GM23248 (cell line): ENCODE measurements around the gene ACACB. TPM values are rescaled to one million over a fixed set of nuclear protein-coding genes. Genes with fewer than 3 reads are reported as not detected.

Experiments used
- DNase-seq: peaks from one replicate; pipeline ENCODE4 v3.0.0-alpha.2; 2015
- H2AFZ ChIP-seq: fragments of 200-600 bp; sonication (generic); 2 replicates; pipeline ENCODE4 v1.6.1; 2016; ENCODE audit warnings: antibody characterized with exemption
- H3F3A ChIP-seq: fragments of 200-600 bp; sonication (generic); 2 replicates; pipeline ENCODE4 v1.6.1; 2016; ENCODE audit warnings: mild to moderate bottlenecking, antibody characterized with exemption, mixed run types; ENCODE audit not compliant: insufficient read depth
- H3K27ac ChIP-seq: fragments of 200-600 bp; sonication (generic); 2 replicates; pipeline ENCODE4 v1.5.1; 2016; ENCODE audit warnings: mild to moderate bottlenecking
- H3K27me3 ChIP-seq: fragments of 200-600 bp; sonication (generic); replicated peaks from 2 replicates; pipeline ENCODE4 v1.6.1; 2016; ENCODE audit warnings: mild to moderate bottlenecking; ENCODE audit not compliant: insufficient read depth
- H3K36me3 ChIP-seq: fragments of 200-600 bp; sonication (generic); 2 replicates; pipeline ENCODE4 v1.6.1; 2016; ENCODE audit warnings: low read depth, mild to moderate bottlenecking
- H3K4me1 ChIP-seq: fragments of 200-600 bp; sonication (generic); 2 replicates; pipeline ENCODE4 v1.6.1; 2016; ENCODE audit warnings: mild to moderate bottlenecking; ENCODE audit not compliant: insufficient read depth
- H3K4me2 ChIP-seq: fragments of 200-600 bp; sonication (generic); one replicate; pipeline ENCODE4 v1.6.1; 2016; ENCODE audit warnings: mild to moderate bottlenecking; ENCODE audit not compliant: unreplicated experiment
- H3K4me3 ChIP-seq: fragments of 200-600 bp; sonication (generic); 2 replicates; pipeline ENCODE4 v1.5.1; 2016; ENCODE audit warnings: mild to moderate bottlenecking
- H3K79me2 ChIP-seq: fragments of 200-600 bp; sonication (generic); 2 replicates; pipeline ENCODE4 v1.6.1; 2016; ENCODE audit warnings: mild to moderate bottlenecking; ENCODE audit not compliant: insufficient read depth
- H3K9ac ChIP-seq: fragments of 200-600 bp; sonication (generic); 2 replicates; pipeline ENCODE4 v1.6.1; 2016; ENCODE audit warnings: mild to moderate bottlenecking
- H3K9me2 ChIP-seq: fragments of 200-600 bp; sonication (generic); 2 replicates; pipeline ENCODE4 v1.6.1; 2016; ENCODE audit warnings: mixed run types, mild to moderate bottlenecking, moderate library complexity; ENCODE audit not compliant: insufficient read depth
- H3K9me3 ChIP-seq: fragments of 200-600 bp; sonication (generic); one replicate; pipeline ENCODE4 v1.6.1; 2017; ENCODE audit warnings: low read depth
- H4K20me1 ChIP-seq: fragments of 200-600 bp; sonication (generic); 2 replicates; pipeline ENCODE4 v1.6.0; 2016; ENCODE audit not compliant: insufficient read depth
- EZH2 ChIP-seq: fragments of 200-600 bp; sonication (generic); IDR thresholded peaks from 2 replicates; pipeline ENCODE4 v1.6.1; 2018; ENCODE audit warnings: antibody characterized with exemption, mild to moderate bottlenecking; ENCODE audit not compliant: insufficient read depth, poor library complexity, severe bottlenecking
- EZH2phosphoT487 ChIP-seq: fragments of 200-600 bp; sonication (generic); IDR thresholded peaks from 2 replicates; pipeline ENCODE4 v1.6.1; 2018; ENCODE audit warnings: antibody characterized with exemption, moderate library complexity, mild to moderate bottlenecking, low read depth; ENCODE audit not compliant: insufficient read depth
- WGBS, 2 experiments: methylation state at CpG; one replicate each; pipeline ENCODE4 v1.1.6; 2015 to 2017; ENCODE audit warnings: low lambda C conversion rate in 2 of 2, low coverage in 1 of 2; ENCODE audit errors: missing lambda C conversion rate in 2 of 2; 5-methylcytosine and 5-hydroxymethylcytosine counted together
- in situ Hi-C: fragments of 300-500 bp; cut with MboI; formaldehyde crosslinking; loops from 2 replicates; pipeline ENCODE4 v1.15.0; 2020
- polyA plus RNA-seq: library from polyadenylated mRNA; unstranded; fragments of >200 nt; fragmentation: Nextera tagmentation; extraction: Ambion mirVana; gene quantifications from 2 replicates; pipeline ENCODE4 v1.2.1, GENCODE V29; 2016
- total RNA-seq: library from RNA; depleted of rRNA; stranded (reverse); fragments of >200 nt; shearing (Covaris generic); gene quantifications from 2 replicates; pipeline ENCODE4 v1.2.3, GENCODE V29; 2014

Gene ACACB
- total and polyA plus RNA-seq, 2 experiments from 2014 or later, result 0.66 to 4.1 TPM

- Histone ChIP-seq H3F3A (no peaks in the 10 kb centered on the region), H3K79me2 (no peaks in the 10 kb centered on the region), H3K36me3 (no peaks in the 10 kb centered on the region), H2AFZ (no peak overlapping the region), H3K27me3 (no peaks in the 10 kb centered on the region), H3K27ac (no peak overlapping the region), H3K4me1 (no peaks in the 10 kb centered on the region), H3K9me3 (no peaks in the 10 kb centered on the region), H4K20me1 (no peaks in the 10 kb centered on the region), H3K9me2 (no peaks in the 10 kb centered on the region), H3K9ac (no peak overlapping the region), H3K4me3 (no peak overlapping the region), H3K4me2 (no peak overlapping the region)
- TF ChIP-seq EZH2phosphoT487, result no peak
- TF ChIP-seq EZH2, result no peak
- no peak for DNase-seq
- 91 to 92% methylated on average over 16 of the region's 16 CpGs for WGBS, 2 experiments
- in situ Hi-C loops, result no loop called here
Measured at GRCh38 chr12:109212460-109213115, 96.2 kb downstream of the ACACB start.

GRCh38 chr12:109214131-109214530 is 97.7 kb downstream of the ACACB start:
- Histone ChIP-seq H3F3A (no peaks in the 10 kb centered on the region), H3K9me3 (no peaks in the 10 kb centered on the region), H3K9ac (no peak overlapping the region), H3K27me3 (no peaks in the 10 kb centered on the region), H3K4me1 (no peaks in the 10 kb centered on the region), H3K4me3 (no peak overlapping the region), H3K4me2 (no peak overlapping the region), H3K36me3 (no peaks in the 10 kb centered on the region), H3K79me2 (no peaks in the 10 kb centered on the region), H3K27ac (no peak overlapping the region), H4K20me1 (no peaks in the 10 kb centered on the region), H2AFZ (no peak overlapping the region), H3K9me2 (no peaks in the 10 kb centered on the region)
- DNase-seq, result no peak
- no peak for TF ChIP-seq EZH2
- no peak for TF ChIP-seq EZH2phosphoT487
- in situ Hi-C loops, result no loop called here
- WGBS, 2 experiments, result 94 to 95% methylated on average over 3 of the region's 3 CpGs

GRCh38 chr12:109218996-109219395 is 102.6 kb downstream of the ACACB start:
- in situ Hi-C loops, result no loop called here
- H3K4me2 ChIP-seq, result no peak overlapping the region
- H3K9ac ChIP-seq, result no peak overlapping the region
- no peak for DNase-seq
- H2AFZ ChIP-seq, result no peak overlapping the region
- H3F3A ChIP-seq, result no peaks in the 10 kb centered on the region
- 83 to 84% methylated on average over 6 of the region's 6 CpGs for WGBS, 2 experiments
- no peaks in the 10 kb centered on the region for H3K27me3 ChIP-seq
- H3K4me1 ChIP-seq, result no peaks in the 10 kb centered on the region
- no peaks in the 10 kb centered on the region for H3K9me2 ChIP-seq
- H3K36me3 ChIP-seq, result no peaks in the 10 kb centered on the region
- no peaks in the 10 kb centered on the region for H4K20me1 ChIP-seq
- H3K9me3 ChIP-seq, result no peaks in the 10 kb centered on the region
- H3K79me2 ChIP-seq, result no peaks in the 10 kb centered on the region
- H3K4me3 ChIP-seq, result no peak overlapping the region
- no peak overlapping the region for H3K27ac ChIP-seq
- TF ChIP-seq EZH2 (no peak), EZH2phosphoT487 (no peak)

GRCh38 chr12:109219938-109220337 is 103.6 kb downstream of the ACACB start:
- Histone ChIP-seq H3K9ac (no peak overlapping the region), H3K79me2 (no peaks in the 10 kb centered on the region), H3F3A (no peaks in the 10 kb centered on the region), H3K4me3 (no peak overlapping the region), H2AFZ (no peak overlapping the region), H3K9me2 (no peaks in the 10 kb centered on the region), H4K20me1 (no peaks in the 10 kb centered on the region), H3K4me2 (no peak overlapping the region), H3K4me1 (no peaks in the 10 kb centered on the region), H3K36me3 (no peaks in the 10 kb centered on the region), H3K27me3 (no peaks in the 10 kb centered on the region), H3K9me3 (no peaks in the 10 kb centered on the region), H3K27ac (no peak overlapping the region)
- in situ Hi-C loops, result no loop called here
- no peak for TF ChIP-seq EZH2phosphoT487
- no peak for TF ChIP-seq EZH2
- 7 to 11% methylated on average over 2 of the region's 2 CpGs for WGBS, 2 experiments
- DNase-seq, result no peak
